Neural crest cell (in vitro differentiated cells): ENCODE data around the gene NGF. TPM values are rescaled to one million over a fixed set of nuclear protein-coding genes. Genes with fewer than 3 reads are reported as not detected.
"Not testable (repeated sequence)": the region's sequence is repeated elsewhere in the genome, so short reads cannot be mapped to it uniquely, and the experiment has no call there.

Experiments used
- DNase-seq: peaks from one replicate; pipeline ENCODE4 v3.0.0; 2021; ENCODE audit warnings: low read depth, mixed read lengths, low spot score
- H3K27ac Mint-ChIP-seq: one replicate; pipeline ENCODE4 v1.8.0; 2021; ENCODE audit warnings: mild to moderate bottlenecking, mixed read lengths; ENCODE audit not compliant: unreplicated experiment
- H3K27me3 Mint-ChIP-seq: 2 replicates; pipeline ENCODE4 v1.8.0; 2021; ENCODE audit warnings: low read depth, mild to moderate bottlenecking, mixed read lengths
- H3K36me3 Mint-ChIP-seq: 2 replicates; pipeline ENCODE4 v1.8.0; 2021; ENCODE audit warnings: low read depth, mild to moderate bottlenecking, mixed read lengths
- H3K4me1 Mint-ChIP-seq: 2 replicates; pipeline ENCODE4 v1.8.0; 2021; ENCODE audit warnings: mixed read lengths
- H3K4me3 Mint-ChIP-seq: one replicate; pipeline ENCODE4 v1.8.0; 2021; ENCODE audit warnings: mild to moderate bottlenecking, mixed read lengths
- H3K9me3 Mint-ChIP-seq: 2 replicates; pipeline ENCODE4 v1.8.0; 2021; ENCODE audit warnings: mixed read lengths
- CTCF ChIP-seq: fragments of 200-600 bp; sonication (generic); conservative IDR thresholded peaks from 2 replicates; pipeline ENCODE4 v1.5.0; 2021; ENCODE audit warnings: antibody characterized with exemption, mild to moderate bottlenecking
- long read RNA-seq: library from polyadenylated mRNA; unstranded; transcript quantifications from one replicate; pipeline ENCODE4 v2.0.0, GENCODE V29; 2020
- total RNA-seq: library from RNA; stranded (reverse); gene quantifications from 2 replicates; pipeline ENCODE4 v1.2.1, GENCODE V29; 2021

Gene NGF
- total RNA-seq, result not detected in 2 replicates
- long read RNA-seq, result 0 reads

- Mint-ChIP-seq H3K4me1 (peaks cover 22% of the 10 kb centered on the region), H3K27ac (no peak within 1 kb of the TSS), H3K9me3 (no peaks in the 10 kb centered on the region), H3K4me3 (peak within 1 kb of the TSS; percentile 81), H3K36me3 (no peaks in the 10 kb centered on the region), H3K27me3 (peaks cover 77% of the 10 kb centered on the region)
- no peak for TF ChIP-seq CTCF
- peak; percentile 15 for DNase-seq
Measured at GRCh38 chr1:115337633-115338456, at the start of gene NGF. Gene NGF (minus strand): TSS chr1:115338249. CDS start chr1:115286795, 51,454 bp downstream.

GRCh38 chr1:115383455-115383854 lies 45.4 kb upstream of the NGF start:
- not testable (repeated sequence) for H3K4me3 Mint-ChIP-seq, DNase-seq, H3K4me1 Mint-ChIP-seq, H3K27ac Mint-ChIP-seq, H3K36me3 Mint-ChIP-seq
- Mint-ChIP-seq H3K27me3 (peaks cover 28% of the 10 kb centered on the region), H3K9me3 (peaks cover 13% of the 10 kb centered on the region)

GRCh38 chr1:115379943-115380342 lies 41.9 kb upstream of the NGF start:
- Mint-ChIP-seq H3K4me1 (no peaks in the 10 kb centered on the region), H3K4me3 (no peak overlapping the region), H3K27me3 (peaks cover 18% of the 10 kb centered on the region), H3K36me3 (no peaks in the 10 kb centered on the region), H3K9me3 (peaks cover 7% of the 10 kb centered on the region), H3K27ac (no peak overlapping the region)
- TF ChIP-seq CTCF, result no peak
- DNase-seq, result no peak

- H3K27ac Mint-ChIP-seq, result no peak overlapping the region
Measured at GRCh38 chr1:115377411-115377810, 39.4 kb upstream of the NGF start.

GRCh38 chr1:115374598-115374997 lies 36.5 kb upstream of the NGF start:
- DNase-seq, result no peak
- H3K36me3 Mint-ChIP-seq, result no peaks in the 10 kb centered on the region
- no peaks in the 10 kb centered on the region for H3K9me3 Mint-ChIP-seq
- H3K4me1 Mint-ChIP-seq, result no peaks in the 10 kb centered on the region
- TF ChIP-seq CTCF, result no peak
- H3K27me3 Mint-ChIP-seq, result peaks cover 3% of the 10 kb centered on the region
- H3K27ac Mint-ChIP-seq, result no peak overlapping the region
- no peak overlapping the region for H3K4me3 Mint-ChIP-seq

More at GRCh38 chr1:115377411-115377810, 39.4 kb upstream of the NGF start:
- no peak for DNase-seq
- Mint-ChIP-seq H3K4me1 (no peaks in the 10 kb centered on the region), H3K4me3 (no peak overlapping the region), H3K36me3 (no peaks in the 10 kb centered on the region), H3K27me3 (peaks cover 14% of the 10 kb centered on the region), H3K9me3 (peaks cover 2% of the 10 kb centered on the region)
- TF ChIP-seq CTCF, result no peak

GRCh38 chr1:115373305-115373704 lies 35.3 kb upstream of the NGF start:
- no peak for TF ChIP-seq CTCF
- Mint-ChIP-seq H3K9me3 (no peaks in the 10 kb centered on the region), H3K27me3 (no peaks in the 10 kb centered on the region), H3K4me1 (no peaks in the 10 kb centered on the region), H3K36me3 (no peaks in the 10 kb centered on the region), H3K27ac (no peak overlapping the region), H3K4me3 (no peak overlapping the region)
- DNase-seq, result no peak
